K562 (cell line): Measurements from ENCODE around the gene FRMPD4. TPM values are rescaled to one million over a fixed set of nuclear protein-coding genes. Genes with fewer than 3 reads are reported as not detected.

Experiments used
- ATAC-seq: fragments of 200-7000 bp; cut with Tn5 transposase; 3 replicates; pipeline ENCODE4 v1.9.1; 2020; ENCODE audit warnings: moderate library complexity
- BruUV-seq: library from RNA; stranded (reverse); fragments of 400-500 nt; replicated peaks from 2 replicates; lab custom pipeline; 2021; lab: Mats Ljungman, UMichigan
- CTCF ChIA-PET: fragments of 300-600 bp; formaldehyde crosslinking; extraction: SDS; loops from one replicate; lab custom pipeline; 2021; ENCODE audit warnings: low intra/inter-chr PET ratio; lab: Yijun Ruan, JAX
- POLR2A ChIA-PET: fragments of 300-600, 350-650 bp; sonication (Branson Sonifier 250); formaldehyde crosslinking; extraction: SDS; loops from one replicate; lab custom pipeline; 2021; ENCODE audit warnings: antibody characterized with exemption, inconsistent platforms; lab: Yijun Ruan, JAX
- DNase-seq, 4 experiments: peaks; one replicate each; pipeline versions ENCODE4 v3.0.0 to v3.0.0-alpha.2; 2011 to 2018; ENCODE audit warnings: low spot score in 3 of 4, mixed read lengths in 3 of 4; ENCODE audit errors: extremely low read depth in 1 of 4
- FAIRE-seq: peaks from 2 replicates; lab custom pipeline; 2011; peaks lifted over from hg19 to GRCh38; lab: Jason Lieb, UNC
- H2AFZ ChIP-seq: 2 replicates; pipeline ENCODE4 v1.6.0; 2011; ENCODE audit warnings: low read depth, low read length, control low read depth, inconsistent platforms
- H3K27ac ChIP-seq: fragments of 200-600 bp; 3 replicates; pipeline ENCODE4 v1.8.0; 2011; ENCODE audit warnings: low read depth, mild to moderate bottlenecking, control low read depth, inconsistent platforms, low read length, moderate library complexity, mixed read lengths; ENCODE audit errors: extremely low read depth
- H3K27me3 ChIP-seq, 2 experiments: fragments of 300-600 bp in 1 of 2; 2 replicates in 1 of 2; 3 replicates in 1 of 2; pipeline versions ENCODE4 v1.6.0 to v1.8.0; 2011; ENCODE audit warnings: inconsistent platforms in 2 of 2, low read length in 2 of 2, mild to moderate bottlenecking in 1 of 2, mixed read lengths in 1 of 2, moderate library complexity in 1 of 2; ENCODE audit not compliant: control insufficient read depth in 2 of 2, insufficient read depth in 2 of 2
- H3K36me3 ChIP-seq: fragments of 300-600 bp; 3 replicates; pipeline ENCODE4 v1.8.0; 2011; ENCODE audit warnings: mild to moderate bottlenecking, low read length, inconsistent platforms; ENCODE audit not compliant: control insufficient read depth, insufficient read depth
- H3K4me1 ChIP-seq, 2 experiments: fragments of 200-600 bp in 1 of 2; replicated peaks in 1 of 2; 2 replicates in 1 of 2; 3 replicates in 1 of 2; pipeline versions ENCODE4 v1.5.1 to v1.8.0; 2011; ENCODE audit warnings: inconsistent platforms in 2 of 2, low read length in 2 of 2, mild to moderate bottlenecking in 1 of 2, mixed read lengths in 1 of 2, moderate library complexity in 1 of 2; ENCODE audit not compliant: control insufficient read depth in 2 of 2, insufficient read depth in 2 of 2
- H3K4me2 ChIP-seq: 2 replicates; pipeline ENCODE4 v1.6.1; 2011; ENCODE audit warnings: low read length, control low read depth, inconsistent platforms, mixed read lengths; ENCODE audit not compliant: insufficient read depth
- H3K4me3 ChIP-seq: fragments of 200-600 bp; sonication (generic), shearing (Covaris generic); 2 replicates; pipeline ENCODE4 v1.5.1; 2016; ENCODE audit warnings: control low read depth, inconsistent platforms
- H3K79me2 ChIP-seq: fragments of 200-600 bp; 3 replicates; pipeline ENCODE4 v1.8.0; 2011; ENCODE audit warnings: low read length, inconsistent platforms; ENCODE audit not compliant: control insufficient read depth, insufficient read depth
- H3K9ac ChIP-seq, 2 experiments: 2 replicates each; pipeline versions ENCODE4 v1.6.0 to v1.6.1; 2011; ENCODE audit warnings: low read depth in 2 of 2, low read length in 2 of 2, control low read depth in 1 of 2, inconsistent platforms in 1 of 2, mild to moderate bottlenecking in 1 of 2, mixed read lengths in 1 of 2; ENCODE audit not compliant: insufficient read depth in 1 of 2
- H3K9me1 ChIP-seq: one replicate; pipeline ENCODE4 v1.6.0; 2011; ENCODE audit warnings: inconsistent platforms, mild to moderate bottlenecking, low read length, moderate library complexity; ENCODE audit not compliant: control insufficient read depth, insufficient read depth
- H3K9me3 ChIP-seq: replicated peaks from 2 replicates; pipeline ENCODE4 v1.5.1; 2011; ENCODE audit warnings: low read depth, low read length, inconsistent platforms; ENCODE audit not compliant: control insufficient read depth, insufficient read depth
- H4K20me1 ChIP-seq: replicated peaks from 2 replicates; pipeline ENCODE4 v1.6.1; 2011; ENCODE audit warnings: low read length, inconsistent platforms, mixed read lengths; ENCODE audit not compliant: control insufficient read depth, insufficient read depth
- BACH1 ChIP-seq: fragments of 200-800 bp; sonication (Bioruptor generic); IDR thresholded peaks from 2 replicates; pipeline ENCODE4 v1.6.1; 2016; ENCODE audit warnings: missing genetic modification characterization, missing compliant biosample characterization
- BRD4 ChIP-seq: fragments of 200-600 bp; sonication (generic); IDR thresholded peaks from 2 replicates; pipeline ENCODE4 v1.6.1; 2017; ENCODE audit warnings: inconsistent platforms
- HNRNPH1 ChIP-seq: fragments of 200-400 bp; formaldehyde crosslinking; optimal IDR thresholded peaks from 2 replicates; pipeline ENCODE3; 2017; ENCODE audit warnings: low read depth, mild to moderate bottlenecking, low read length, moderate library complexity
- HNRNPUL1 ChIP-seq: fragments of 200-400 bp; formaldehyde crosslinking; IDR thresholded peaks from 2 replicates; pipeline ENCODE4 v1.6.1; 2017; ENCODE audit warnings: low read length
- NCOA6 ChIP-seq: fragments of 450-650 bp; IDR thresholded peaks from 2 replicates; pipeline ENCODE4 v1.6.1; 2017; ENCODE audit warnings: mild to moderate bottlenecking
- NKRF ChIP-seq: fragments of 450-650 bp; IDR thresholded peaks from 2 replicates; pipeline ENCODE4 v1.6.1; 2016; ENCODE audit warnings: borderline replicate concordance
- PCBP1 ChIP-seq: fragments of 200-400 bp; formaldehyde crosslinking; IDR thresholded peaks from 2 replicates; pipeline ENCODE4 v1.6.1; 2018; ENCODE audit warnings: mild to moderate bottlenecking, low read depth, low read length; ENCODE audit not compliant: poor library complexity, severe bottlenecking
- PTBP1 ChIP-seq: fragments of 200-400 bp; formaldehyde crosslinking; IDR thresholded peaks from 2 replicates; pipeline ENCODE4 v1.6.1; 2017; ENCODE audit warnings: low read depth, low read length
- TAF9B ChIP-seq: fragments of 450-650 bp; IDR thresholded peaks from 2 replicates; pipeline ENCODE4 v1.6.1; 2018; ENCODE audit warnings: mild to moderate bottlenecking; ENCODE audit not compliant: partially characterized antibody
- TEAD1 ChIP-seq, 2 experiments: fragments of 450-650 bp in 1 of 2; sonication (generic) in 1 of 2; formaldehyde crosslinking; IDR thresholded peaks; 2 replicates each; pipeline versions ENCODE4 v1.4.0 to v1.8.0; 2020 to 2022; ENCODE audit warnings: mild to moderate bottlenecking in 2 of 2, missing genetic modification reagents in 1 of 2
- ZNF408 ChIP-seq: fragments of 250-450 bp; sonication (Bioruptor Pico); IDR thresholded peaks from 2 replicates; pipeline ENCODE4 v1.4.0; 2020; ENCODE audit warnings: low read depth, mild to moderate bottlenecking, moderate library complexity
- ZNF583 ChIP-seq: fragments of 250-450 bp; sonication (Bioruptor Pico); IDR thresholded peaks from 2 replicates; pipeline ENCODE4 v1.4.0; 2020
- WGBS: fragments of 100-300 bp; shearing (Covaris generic); methylation state at CpG from one replicate; pipeline ENCODE4 v1.1.6; 2016; ENCODE audit warnings: low coverage, mixed read lengths; ENCODE audit not compliant: insufficient coverage; ENCODE audit errors: missing lambda C conversion rate; 5-methylcytosine and 5-hydroxymethylcytosine counted together
- in situ Hi-C: fragments of 300-500 bp; cut with MboI; formaldehyde crosslinking; loops from 4 replicates; pipeline ENCODE4 v1.15.0; 2018; ENCODE audit warnings: inconsistent platforms, mixed read lengths
- intact Hi-C: fragments of 100-400 bp; cut with micrococcal nuclease; formaldehyde crosslinking; loops from 2 replicates; pipeline ENCODE4 v1.14.2; 2022
- polyA plus RNA-seq, 8 experiments: library from polyadenylated mRNA; depleted of rRNA in 4 of 8; stranded (reverse) in 5 of 8; unstranded in 3 of 8; fragments of >200 nt; fragmentation: Nextera tagmentation in 2 of 8; fragmentation: Illumina TruSeq in 1 of 8; extraction: Ambion mirVana in 2 of 8; extraction: Trizol in 1 of 8; gene quantifications; 2 replicates each; pipeline versions ENCODE4 v1.2.1 to v1.2.3, GENCODE V29; 2011 to 2014; ENCODE audit warnings: inconsistent platforms in 1 of 8, missing spikeins in 1 of 8
- total RNA-seq, 7 experiments: library from RNA; depleted of rRNA in 6 of 7; stranded (reverse); fragments of >200 nt in 6 of 7; fragmentation: Illumina TruSeq in 2 of 7; extraction: Trizol in 2 of 7; gene quantifications; 2 replicates each; pipeline versions ENCODE4 v1.2.1 to v1.2.3, GENCODE V29; 2011 to 2021; ENCODE audit warnings: low replicate concordance in 1 of 7
- TF ChIP-seq, protein P1 (sequence below): fragments of 450-650 bp; formaldehyde crosslinking; IDR thresholded peaks from 2 replicates; pipeline ENCODE4 v1.4.0; 2020; ENCODE audit warnings: mild to moderate bottlenecking, mixed read lengths
- TF ChIP-seq, protein P2 (sequence below): fragments of 450-650 bp; formaldehyde crosslinking; conservative IDR thresholded peaks from 2 replicates; pipeline ENCODE4 v1.4.0; 2022; ENCODE audit warnings: mild to moderate bottlenecking, missing genetic modification characterization

The FRMPD4 gene
- total and polyA plus RNA-seq, 9 of the 15 experiments (the other 6 are each of a cell fraction or from before 2014, with no cell fraction given) = not detected

DNA sequence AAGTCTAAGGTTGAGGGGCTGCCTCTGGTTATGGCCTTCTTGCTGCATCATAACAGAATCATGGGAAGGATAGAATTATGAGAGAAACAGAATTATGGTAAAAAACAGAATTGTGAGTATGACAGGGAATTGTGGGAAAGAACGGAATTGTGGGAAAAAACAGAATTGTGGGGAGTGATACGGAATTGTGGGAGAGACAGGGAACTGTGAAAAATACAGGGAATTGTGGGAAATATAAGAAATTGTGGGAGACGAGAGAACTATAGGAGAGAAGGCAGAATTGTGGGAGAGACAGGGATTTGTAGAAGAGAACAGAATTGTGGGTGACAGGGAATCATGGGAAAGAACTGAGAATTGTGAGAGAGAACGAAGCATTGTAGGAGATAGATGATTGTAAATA lies 159.1 kb downstream of the FRMPD4 start:
- Histone ChIP-seq H3K9me3 (no peaks in the 10 kb centered on the region), H4K20me1 (no peaks in the 10 kb centered on the region), H3K4me2 (no peak overlapping the region), H2AFZ (no peak overlapping the region), H3K4me3 (no peak overlapping the region), H3K9ac (no peak overlapping the region), H3K36me3 (no peaks in the 10 kb centered on the region), H3K27ac (no peak overlapping the region), H3K79me2 (no peaks in the 10 kb centered on the region), H3K27me3 (no peaks in the 10 kb centered on the region), H3K4me1 (no peaks in the 10 kb centered on the region), H3K9me1 (no peaks in the 10 kb centered on the region)
- ATAC-seq = no peak
- intact Hi-C loops = no loop called here
- BruUV-seq = no TSS peak
- TF ChIP-seq TEAD1 (CRISPR knock-in tag; IDR thresholded peaks at IDR 0.05) = no peak
- TF ChIP-seq ZNF408 (CRISPR knock-in tag) = no peak
- TF ChIP-seq PCBP1 = no peak
- no peak for TF ChIP-seq HNRNPH1
- TF ChIP-seq TAF9B = no peak
- FAIRE-seq = no peak
- ChIA-PET CTCF (no interaction called here), POLR2A (no interaction called here)
- WGBS = 0% methylated on average over 4 of the region's 4 CpGs
- no peak for DNase-seq
- in situ Hi-C loops = no loop called here

GRCh38 chrX:12301288-12301687 lies 163.0 kb downstream of the FRMPD4 start:
- 0% methylated on average over 3 of the region's 3 CpGs for WGBS
- no peaks in the 10 kb centered on the region for H3K79me2 ChIP-seq
- FAIRE-seq (no peak), ATAC-seq (no peak), DNase-seq (no peak)
- H2AFZ ChIP-seq = no peak overlapping the region
- in situ Hi-C loops = no loop called here
- no TSS peak for BruUV-seq
- no peak overlapping the region for H3K27ac ChIP-seq
- no peaks in the 10 kb centered on the region for H3K27me3 ChIP-seq
- no peaks in the 10 kb centered on the region for H4K20me1 ChIP-seq
- CTCF ChIA-PET = no interaction called here
- H3K9ac ChIP-seq = no peak overlapping the region
- H3K9me3 ChIP-seq = no peaks in the 10 kb centered on the region
- POLR2A ChIA-PET = no interaction called here
- H3K4me2 ChIP-seq = no peak overlapping the region
- H3K9me1 ChIP-seq = no peaks in the 10 kb centered on the region
- intact Hi-C loops = no loop called here
- no peak overlapping the region for H3K4me3 ChIP-seq
- H3K36me3 ChIP-seq = no peaks in the 10 kb centered on the region
- H3K4me1 ChIP-seq = no peaks in the 10 kb centered on the region
- TF ChIP-seq, protein P1, sequence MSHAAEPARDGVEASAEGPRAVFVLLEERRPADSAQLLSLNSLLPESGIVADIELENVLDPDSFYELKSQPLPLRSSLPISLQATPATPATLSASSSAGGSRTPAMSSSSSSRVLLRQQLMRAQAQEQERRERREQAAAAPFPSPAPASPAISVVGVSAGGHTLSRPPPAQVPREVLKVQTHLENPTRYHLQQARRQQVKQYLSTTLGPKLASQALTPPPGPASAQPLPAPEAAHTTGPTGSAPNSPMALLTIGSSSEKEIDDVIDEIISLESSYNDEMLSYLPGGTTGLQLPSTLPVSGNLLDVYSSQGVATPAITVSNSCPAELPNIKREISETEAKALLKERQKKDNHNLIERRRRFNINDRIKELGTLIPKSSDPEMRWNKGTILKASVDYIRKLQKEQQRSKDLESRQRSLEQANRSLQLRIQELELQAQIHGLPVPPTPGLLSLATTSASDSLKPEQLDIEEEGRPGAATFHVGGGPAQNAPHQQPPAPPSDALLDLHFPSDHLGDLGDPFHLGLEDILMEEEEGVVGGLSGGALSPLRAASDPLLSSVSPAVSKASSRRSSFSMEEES = no peak
- TF ChIP-seq BACH1 (tag) = no peak
- TF ChIP-seq NCOA6 = no peak
- TF ChIP-seq, protein P2, sequence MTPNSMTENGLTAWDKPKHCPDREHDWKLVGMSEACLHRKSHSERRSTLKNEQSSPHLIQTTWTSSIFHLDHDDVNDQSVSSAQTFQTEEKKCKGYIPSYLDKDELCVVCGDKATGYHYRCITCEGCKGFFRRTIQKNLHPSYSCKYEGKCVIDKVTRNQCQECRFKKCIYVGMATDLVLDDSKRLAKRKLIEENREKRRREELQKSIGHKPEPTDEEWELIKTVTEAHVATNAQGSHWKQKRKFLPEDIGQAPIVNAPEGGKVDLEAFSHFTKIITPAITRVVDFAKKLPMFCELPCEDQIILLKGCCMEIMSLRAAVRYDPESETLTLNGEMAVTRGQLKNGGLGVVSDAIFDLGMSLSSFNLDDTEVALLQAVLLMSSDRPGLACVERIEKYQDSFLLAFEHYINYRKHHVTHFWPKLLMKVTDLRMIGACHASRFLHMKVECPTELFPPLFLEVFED (CRISPR knock-in tag) = no peak
- TF ChIP-seq ZNF583 (CRISPR knock-in tag) = no peak
- no peak for TF ChIP-seq HNRNPUL1
- TF ChIP-seq PTBP1 = no peak
- TF ChIP-seq BRD4 = no peak
- no peak for TF ChIP-seq NKRF
